Pons (tissue), 1 donor: ENCODE measurements around the gene RAB8B.
"Not testable (repeated sequence)": the region's sequence is repeated elsewhere in the genome, so short reads cannot be mapped to it uniquely, and the experiment has no call there.

Source experiments
- DNase-seq: peaks from one replicate; pipeline ENCODE4 v3.0.0-alpha.2; 2016; ENCODE audit warnings: low spot score

RAB8B gene

DNA sequence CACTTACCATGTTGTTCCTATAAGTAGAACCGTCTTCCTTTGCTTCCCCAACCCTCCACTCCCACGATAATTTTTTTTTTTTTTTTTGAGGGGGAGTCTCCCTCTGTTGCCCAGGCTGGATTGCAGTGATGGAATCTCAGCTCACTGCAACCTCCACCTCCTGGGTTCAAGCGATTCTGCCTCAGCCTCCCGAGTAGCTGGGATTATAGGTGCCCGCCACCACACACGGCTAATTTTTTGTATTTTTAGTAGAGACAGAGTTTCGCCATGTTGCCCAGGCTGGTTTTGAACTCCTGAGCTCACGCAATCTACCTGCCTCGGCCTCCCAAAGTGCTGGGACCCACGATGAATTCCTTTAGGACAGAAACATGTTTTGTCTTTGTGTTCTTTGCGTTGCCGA is 19.4 kb downstream of the RAB8B start:
- not testable (repeated sequence) for DNase-seq

DNA sequence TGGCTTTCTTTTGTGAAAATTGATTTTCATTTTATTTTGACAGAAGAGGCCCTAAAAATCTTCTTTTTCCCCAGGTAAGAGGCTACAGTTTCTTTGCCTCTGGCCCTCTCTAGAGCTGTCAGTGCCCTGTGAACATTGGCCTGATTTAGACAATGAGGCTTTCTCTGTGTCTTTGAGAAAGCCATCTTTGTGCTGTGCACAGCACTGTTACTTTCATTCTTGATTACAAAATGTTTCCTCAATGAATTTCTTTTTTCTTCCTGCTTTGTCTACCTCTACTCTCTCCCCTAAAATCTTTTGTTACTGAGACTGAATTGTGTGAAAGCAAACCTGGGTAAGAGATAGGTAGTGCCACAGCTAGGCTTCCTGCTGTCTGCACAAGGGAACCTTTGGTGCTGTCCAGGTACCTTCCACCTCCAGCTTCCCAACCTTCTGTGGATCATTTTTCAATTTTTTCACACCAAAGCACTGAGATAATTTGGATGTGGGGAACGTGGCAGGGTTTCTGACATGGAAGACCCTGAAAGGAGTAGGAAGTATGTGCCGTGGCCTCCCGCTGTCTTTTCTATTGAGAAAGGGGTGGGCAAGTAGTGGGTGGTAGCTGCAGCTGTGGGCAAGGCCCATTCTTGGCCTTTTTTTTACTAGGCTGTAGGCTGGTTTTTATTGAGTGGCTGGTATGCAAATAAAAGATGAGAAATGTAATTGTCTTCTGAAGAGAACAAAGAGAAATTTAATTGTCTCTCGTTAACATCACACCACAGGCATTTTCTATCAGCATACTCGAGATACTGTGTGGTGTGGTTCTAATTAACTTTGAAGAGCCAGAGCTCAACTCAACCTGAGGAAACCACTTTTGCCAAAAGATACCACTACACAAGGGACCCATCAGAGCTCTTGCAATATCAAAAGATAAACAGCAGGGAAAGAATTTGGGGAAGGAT is 21.0 kb downstream of the RAB8B start:
- peak; percentile 95 for DNase-seq

DNA sequence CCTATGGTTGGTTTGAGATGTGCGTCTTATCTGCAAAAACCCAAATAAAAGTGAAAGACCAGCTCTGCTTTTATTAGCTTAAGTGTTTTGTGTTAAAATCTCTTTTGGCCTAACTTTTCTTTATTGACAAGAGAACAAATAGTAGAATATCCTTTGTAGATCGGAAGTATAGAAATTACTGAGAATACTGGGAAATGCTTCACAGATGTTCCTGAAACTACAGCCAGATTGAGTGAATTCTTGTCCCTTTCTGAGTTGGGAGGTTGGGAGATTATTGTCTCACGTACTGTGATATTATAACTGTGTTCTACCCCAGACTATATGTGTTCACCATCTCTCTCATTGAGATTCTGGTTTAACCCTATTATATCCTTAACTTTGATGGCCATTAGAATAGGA is 21.7 kb downstream of the RAB8B start:
- no peak for DNase-seq

DNA sequence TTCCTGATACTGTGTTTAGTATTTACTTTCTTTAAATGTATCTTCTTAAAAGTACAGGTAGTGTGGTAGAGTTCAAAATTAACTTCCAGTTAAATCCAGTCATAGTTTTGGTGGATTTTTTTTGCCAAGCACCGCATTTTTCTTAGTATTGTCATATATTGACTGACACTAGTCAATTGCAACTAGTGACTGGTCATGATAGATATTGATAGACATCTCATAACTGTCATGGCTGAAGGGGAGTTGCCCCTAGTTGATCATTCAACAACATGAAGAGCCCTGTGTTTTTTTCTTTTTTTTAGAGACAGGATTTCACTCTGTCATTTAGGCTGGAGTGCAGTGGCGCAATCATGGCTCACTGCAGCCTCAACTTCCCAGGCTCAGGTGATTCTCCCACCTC is 22.1 kb downstream of the RAB8B start:
- DNase-seq = no peak

DNA sequence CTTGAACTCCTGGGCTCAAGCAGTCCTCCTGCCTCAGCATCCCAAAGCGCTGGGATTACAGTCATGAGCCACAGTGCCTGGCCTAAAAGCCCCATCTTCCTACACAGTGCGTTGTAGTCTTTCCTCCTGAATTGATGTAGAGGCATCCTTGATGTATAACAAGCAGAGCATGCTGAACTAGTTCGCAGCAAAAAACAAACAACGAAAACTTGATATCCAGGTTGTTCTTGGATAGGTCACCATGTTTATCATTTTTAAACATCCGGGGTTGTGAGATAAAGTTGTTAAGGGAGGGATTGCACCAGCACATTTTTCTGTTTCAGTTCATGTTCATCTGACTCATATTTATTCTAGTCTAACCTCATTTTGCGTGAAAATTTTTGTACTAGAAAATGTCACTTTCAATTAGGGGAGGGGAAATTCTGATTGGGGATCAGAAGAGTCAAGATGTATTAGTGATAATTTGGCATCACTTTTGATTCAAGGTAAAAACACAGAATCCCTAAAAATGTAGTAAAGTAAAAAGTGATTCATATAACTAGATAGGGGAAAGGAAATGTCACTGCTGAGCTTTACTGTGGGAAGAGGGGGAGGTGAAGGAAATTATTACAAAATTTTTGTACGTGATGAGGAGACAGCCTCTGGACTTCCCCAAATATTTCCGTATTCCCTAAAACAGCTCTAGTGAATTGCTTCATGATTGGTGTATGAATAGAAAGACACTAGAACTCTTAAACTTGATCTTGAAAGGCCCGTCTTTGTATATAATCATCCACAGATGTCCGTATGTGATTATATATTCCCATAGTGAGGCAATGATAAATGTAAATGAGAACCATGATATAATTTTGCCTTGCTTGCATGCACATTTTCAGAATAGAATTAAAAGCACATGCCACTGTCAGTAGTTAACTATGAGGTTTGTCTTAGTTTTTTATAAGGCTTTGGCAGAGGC is 22.9 kb downstream of the RAB8B start:
- no peak for DNase-seq

DNA sequence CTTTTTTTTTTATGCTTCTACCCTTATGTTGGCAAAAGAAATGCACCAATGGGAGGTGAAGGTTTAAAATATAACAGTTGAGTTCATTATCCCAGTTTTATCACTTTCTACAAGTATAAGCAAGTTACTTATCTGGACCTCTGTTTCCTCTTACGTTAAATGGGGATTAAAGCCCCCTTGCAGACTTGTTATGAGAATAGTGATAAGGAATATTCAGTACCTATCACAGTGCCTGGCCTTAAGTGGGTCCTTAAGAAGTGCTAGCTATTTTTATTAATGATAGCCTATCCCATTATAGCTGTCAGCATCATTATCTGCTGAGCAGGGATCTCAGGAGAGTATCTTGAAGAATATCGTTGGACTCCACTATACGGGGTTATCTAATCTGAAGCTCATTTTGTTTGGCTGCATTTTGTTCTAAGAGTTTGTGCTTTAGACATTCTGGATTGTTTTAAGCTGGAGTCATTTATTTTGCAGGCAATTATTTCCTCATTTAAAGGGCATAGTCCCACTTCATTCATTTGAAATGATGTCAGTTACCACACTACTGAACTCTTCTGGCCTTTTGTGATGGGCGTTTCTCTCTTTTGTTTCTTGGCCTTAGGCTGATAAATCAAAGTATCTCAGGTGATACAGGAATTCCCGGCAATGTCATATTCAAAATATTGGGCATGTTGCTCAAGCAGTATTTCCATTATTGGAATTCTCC is 28.8 kb downstream of the RAB8B start:
- no peak for DNase-seq

DNA sequence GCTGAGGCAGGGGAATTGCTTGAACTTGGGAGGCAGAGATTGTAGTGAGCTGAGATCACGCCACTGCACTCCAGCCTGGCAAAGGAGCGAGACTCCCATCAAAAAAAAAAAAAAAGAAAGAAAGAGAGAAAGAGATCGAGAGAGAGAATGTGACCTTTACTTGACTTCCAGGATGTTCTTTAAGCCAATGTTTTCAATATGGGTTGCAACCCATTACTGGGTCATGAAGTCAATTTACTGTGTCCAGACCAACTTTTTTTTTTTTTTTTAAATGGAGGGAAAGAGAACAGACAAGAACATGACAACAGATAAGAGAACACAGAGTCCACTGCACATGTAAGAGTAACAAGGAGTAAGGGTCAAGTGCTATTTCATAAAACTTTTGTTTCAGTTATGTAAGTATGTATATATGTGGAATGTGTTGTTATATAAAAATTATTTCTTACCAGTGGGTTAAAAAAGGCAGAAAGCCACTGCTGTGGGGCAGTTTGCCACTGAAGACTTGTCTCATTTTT is 29.8 kb downstream of the RAB8B start:
- DNase-seq = no peak

DNA sequence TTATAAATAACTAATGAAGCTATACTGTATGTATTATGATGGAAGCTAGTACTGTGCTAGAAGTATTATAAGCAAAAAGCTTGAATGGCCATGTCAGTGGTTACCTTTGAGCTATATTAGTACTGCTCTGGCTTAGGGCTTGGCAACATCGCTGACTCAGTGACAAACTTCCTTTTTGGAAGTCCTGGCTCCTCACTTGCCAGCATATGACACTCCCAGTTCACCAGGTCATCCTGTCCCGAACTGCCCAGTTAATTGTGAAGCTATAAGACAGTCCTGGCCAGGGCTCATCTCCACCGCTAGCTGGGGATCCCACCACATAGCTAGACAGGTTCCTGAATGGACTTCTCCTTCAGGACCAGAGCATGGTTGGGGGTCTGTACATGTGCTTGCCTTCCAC is 31.9 kb downstream of the RAB8B start:
- DNase-seq = no peak

DNA sequence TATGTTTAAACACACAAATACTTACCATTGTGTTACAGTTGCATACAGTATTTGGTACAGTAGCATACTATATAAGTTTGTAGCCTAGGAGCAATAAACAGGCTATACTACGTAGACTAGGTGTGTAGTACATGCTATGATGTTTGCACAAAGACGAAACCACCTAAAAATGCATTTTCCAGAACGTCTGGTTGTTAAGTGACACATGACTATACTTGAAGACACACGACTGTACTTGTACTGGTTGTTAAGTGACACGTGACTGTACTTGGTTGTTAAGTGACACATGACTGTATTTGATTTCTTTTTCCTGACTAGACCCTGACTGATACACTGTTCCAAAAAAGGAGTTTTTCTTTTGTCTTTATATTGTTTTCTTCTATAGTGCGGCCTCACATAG is 34.1 kb downstream of the RAB8B start:
- DNase-seq = no peak

DNA sequence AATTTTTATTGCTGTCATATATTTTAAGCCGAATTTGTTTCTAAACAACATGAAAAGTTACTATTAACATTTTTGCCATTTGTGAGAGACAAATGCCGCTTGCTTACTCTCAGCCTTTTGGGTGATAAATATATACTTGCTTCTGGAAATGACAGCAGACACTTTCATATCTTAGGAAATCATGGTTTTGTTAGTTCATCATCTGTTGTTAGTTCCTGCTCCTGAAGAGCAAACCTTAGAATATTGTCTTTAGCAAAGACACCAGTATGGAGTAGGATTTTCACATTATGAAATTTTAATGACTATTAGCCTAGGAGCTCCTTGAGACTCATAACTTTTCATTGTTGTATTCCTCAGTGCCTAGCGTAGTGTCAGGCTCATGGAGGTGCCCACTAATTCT is 36.0 kb downstream of the RAB8B start:
- no peak for DNase-seq

DNA sequence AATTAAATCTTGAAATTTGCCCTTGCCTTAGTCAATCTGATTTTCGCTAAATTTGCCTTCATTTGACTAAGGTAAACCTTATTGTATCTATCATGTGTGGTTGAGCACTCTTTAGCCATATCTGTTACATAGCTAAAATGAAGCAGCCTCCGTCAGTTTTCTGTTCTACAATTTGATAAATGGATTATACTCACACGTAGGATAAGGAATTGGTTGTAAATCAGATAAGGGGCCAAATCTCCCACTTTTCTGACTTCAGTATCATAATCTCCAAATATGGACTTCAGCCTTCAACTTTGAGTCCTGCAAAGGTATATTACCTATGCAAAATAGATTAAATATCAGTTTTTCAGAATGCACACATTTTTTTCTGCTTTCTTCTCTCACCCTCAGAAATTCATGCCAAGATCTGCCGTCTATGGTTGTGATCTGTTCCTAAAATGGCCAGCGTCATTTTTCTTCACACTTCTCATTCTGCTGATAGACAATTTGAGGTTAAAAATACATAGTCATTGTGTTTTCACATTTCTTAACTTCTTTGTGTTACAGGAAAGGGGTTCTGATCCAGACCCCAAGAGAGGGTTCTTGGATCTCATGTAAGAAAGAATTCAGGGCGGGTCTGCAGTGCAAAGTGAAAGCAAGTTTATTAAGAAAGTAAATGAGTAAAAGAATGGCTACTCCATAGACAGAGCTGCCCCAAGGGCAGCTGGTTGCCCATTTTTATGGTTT is 36.9 kb downstream of the RAB8B start:
- no peak for DNase-seq

DNA sequence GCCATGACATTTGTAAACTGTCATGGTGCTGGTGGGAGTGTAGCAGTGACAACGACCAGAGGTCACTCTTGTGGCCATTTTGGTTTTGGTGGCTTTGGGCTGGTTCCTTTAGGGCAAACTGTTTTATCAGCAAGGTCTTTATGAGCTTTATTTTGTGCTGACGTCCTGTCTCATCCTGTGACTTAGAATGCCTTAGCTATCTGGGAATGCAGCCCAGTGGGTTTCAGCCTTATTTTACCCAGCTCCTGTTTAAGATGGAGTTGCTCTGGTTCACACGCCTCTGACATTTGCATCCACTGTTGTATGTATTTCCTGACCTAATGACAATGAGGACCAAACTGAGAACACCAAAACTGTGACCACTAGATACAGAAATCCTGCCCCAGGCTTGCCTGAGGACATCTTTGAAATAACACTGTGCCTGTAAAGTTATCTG is 37.6 kb downstream of the RAB8B start:
- DNase-seq = no peak

DNA sequence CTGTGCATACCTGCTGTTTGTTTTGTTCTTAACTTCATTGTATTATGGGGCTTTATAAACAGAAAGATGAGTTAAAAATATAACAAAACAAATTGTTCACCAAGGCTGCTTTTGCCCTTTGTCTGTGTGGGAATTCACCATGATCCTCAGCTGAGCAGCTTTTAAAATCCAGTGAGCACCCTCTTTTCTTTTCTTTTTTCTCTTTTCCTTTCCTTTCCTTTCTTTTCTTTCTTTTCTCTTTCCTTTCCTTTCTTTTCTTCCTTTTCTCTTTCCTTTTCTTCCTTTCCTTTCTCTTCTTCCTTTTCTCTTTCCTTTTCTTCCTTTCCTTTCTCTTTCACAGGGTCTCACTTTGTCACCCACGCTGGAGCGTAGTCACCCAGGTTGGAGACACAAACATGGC is 38.3 kb downstream of the RAB8B start:
- DNase-seq = no peak

DNA sequence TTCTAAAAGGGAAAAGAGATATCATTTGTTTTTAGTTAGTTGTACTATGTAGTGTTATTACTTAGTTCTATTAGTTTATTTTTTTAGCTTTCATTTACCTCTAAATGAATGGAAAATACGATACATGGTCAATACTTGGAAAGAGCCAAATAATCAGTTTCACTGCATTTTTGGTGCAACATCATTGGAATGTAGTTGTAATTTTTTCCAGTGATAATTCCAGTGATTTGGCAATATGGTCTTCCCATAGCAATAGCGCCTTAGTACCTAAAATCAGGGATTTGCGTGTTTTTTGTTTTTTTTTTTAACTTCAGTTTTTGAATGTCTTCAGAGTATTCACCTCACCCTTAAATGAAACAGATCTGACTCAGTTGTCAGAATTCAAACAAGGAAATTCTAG is 41.8 kb downstream of the RAB8B start:
- DNase-seq = no peak

DNA sequence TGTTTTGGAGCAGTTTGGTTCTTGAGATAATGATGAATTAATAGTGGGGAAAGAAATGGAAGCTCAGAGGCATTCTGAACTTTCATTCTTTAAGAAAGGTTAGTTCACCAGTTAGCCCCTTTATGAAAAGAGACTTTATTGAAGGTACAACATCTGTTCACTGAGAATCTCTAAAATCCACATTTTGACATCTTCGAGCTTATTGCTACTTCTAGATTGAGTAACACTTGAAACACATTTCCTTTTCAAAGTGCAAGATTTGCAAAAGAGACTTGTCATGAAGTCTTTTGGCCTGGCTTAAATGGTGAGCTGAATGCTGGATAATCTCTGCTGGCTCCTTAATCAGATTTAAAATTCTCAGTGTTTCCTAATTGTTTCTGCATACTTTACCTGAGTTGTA is 42.3 kb downstream of the RAB8B start:
- no peak for DNase-seq

DNA sequence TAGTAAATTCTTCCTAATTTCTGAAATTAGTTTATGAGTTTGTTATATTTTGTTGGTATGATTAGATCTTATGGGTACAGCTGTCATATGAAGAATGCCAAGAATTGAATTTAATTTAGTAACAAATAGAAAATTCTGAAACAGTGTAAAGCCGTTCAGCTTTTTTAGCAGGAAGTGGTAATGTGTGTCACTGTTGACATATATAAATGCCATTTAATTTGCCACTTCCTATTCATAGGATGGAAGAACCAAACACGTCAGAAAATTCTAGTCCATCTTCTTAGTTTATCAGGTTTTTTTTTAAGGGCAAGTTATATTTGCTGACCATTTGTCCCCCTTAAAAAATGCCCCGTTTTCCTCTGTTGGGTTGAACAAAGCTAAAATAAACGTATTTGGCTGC is 43.0 kb downstream of the RAB8B start:
- no peak for DNase-seq

DNA sequence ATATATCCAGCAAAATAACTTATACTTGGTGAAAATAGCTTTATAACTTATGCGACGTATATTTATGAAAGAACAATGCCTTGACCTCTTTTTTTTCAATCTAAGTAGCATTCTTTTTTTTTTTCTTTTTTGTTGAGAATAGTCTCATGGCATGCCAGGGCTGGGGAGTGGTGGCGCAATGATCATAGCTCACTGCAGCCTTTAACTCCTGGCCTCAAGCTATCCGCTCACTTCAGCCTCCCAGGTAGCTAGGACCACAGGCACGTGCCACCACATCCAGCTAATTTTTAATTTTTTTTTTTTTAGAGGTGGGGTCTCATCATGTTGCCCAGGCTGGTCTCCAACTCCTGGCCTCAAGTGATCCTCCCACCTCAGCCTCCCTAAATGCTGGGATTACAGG is 43.5 kb downstream of the RAB8B start:
- DNase-seq = no peak

DNA sequence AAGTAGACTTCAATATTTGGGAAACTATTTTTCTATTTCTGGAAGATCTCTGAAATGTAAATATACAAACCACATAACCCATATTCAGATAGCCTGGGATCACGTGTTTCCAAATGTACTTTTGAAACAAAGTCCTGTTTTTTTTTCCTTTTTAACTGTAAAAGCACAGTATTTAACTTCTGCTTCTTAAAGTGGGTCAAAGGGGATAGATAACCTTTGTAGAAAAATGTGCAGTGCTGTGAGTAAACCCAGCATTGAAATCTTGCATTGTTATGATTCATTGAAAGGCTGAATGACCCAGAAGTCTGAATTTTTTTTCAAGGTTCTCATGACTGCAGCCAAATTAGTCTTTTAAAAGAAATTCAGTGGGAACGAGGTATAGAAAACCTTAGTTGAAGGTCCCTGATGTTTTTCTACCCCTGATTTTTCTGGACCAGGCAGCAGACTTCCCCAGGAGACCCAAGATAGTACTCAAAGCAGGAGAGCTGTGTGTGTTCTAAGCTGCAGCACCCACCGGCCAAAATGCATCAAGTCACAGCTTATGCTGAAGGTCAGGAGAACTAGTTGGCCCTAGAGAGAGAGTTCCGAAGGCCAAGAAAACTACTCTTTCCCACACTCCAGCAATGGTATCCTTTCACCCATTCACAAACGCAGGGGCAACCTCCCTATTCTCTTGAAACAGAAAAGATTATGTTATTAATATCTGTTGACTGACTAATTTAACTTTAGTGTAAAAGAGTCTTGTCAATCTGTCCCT is 44.4 kb downstream of the RAB8B start:
- DNase-seq = no peak

DNA sequence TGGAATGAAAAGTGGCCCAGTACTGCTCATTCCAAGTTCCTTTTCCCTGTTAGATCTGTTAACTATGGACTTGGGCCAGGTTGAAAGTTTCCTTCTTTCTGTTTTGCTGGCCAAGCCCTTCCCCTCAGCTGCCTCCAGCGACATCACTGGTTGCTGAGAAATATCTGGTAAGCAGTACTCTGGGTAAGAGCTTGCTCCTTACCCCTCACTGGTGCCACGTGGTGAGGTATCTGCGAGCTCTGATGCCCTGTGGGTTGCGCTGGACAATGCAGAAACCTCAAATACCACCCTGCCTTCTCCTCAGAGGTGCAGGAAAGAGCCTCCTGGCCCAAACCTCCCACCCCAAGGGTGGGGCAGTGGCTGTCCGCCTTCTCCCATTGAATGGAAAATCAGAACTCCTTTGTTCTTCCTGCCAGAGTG is 45.1 kb downstream of the RAB8B start:
- DNase-seq = peak; percentile 58

DNA sequence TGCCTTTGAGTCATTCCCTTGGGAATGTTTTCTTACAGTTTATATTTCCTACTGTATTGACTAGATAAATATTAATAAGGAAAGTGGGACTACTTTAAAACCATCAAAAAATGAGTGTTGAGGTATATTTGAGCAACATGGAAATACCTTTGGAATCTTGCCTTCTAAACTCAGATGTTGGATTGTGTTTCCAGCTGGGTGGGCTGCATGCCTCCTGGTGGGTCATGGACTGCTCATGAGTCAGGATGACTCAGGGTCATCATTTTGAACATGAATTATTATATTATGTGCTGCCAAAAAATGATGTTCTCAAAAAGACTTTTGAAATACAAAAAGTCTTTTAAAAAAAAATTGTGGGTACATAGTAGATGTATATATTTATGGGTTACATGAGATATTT is 46.9 kb downstream of the RAB8B start:
- no peak for DNase-seq

DNA sequence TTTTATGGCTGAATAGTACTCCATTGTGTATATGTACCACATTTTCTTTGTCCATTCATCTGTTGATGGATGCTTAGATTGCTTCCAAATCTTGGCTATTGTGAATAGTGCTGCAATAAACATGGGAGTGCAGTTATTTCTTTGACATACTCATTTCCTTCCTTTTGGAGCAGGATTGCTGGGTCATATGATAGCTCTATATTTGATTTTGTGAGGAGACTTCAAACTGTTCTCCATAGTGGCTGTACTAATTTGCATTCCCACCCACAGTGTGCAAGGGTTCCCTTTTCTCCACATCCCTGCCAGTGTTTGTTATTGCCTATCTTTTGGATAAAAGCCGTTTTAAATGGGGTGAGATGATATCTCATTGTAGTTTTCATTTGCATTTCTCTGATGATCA is 47.7 kb downstream of the RAB8B start:
- not testable (repeated sequence) for DNase-seq
